GM20431 (cell line): Measurements from ENCODE around the gene ATP11A.

Experiments used
- in situ Hi-C: fragments of 300-500 bp; cut with MseI, MboI; formaldehyde crosslinking; loops from one replicate; pipeline ENCODE4 v1.15.0; 2020; ENCODE audit warnings: low sequenced_read_pairs; ENCODE audit not compliant: unreplicated experiment

Gene ATP11A

GRCh38 chr13:112689303-112690245 lies at the start of gene ATP11A:
TSS of gene ATP11A (plus strand) at chr13:112690038. CDS start at chr13:112690417, 379 bp downstream.
- in situ Hi-C loops, result no loop called here

GRCh38 chr13:112641456-112642089 lies 48.3 kb upstream of the ATP11A start:
- in situ Hi-C loops, result no loop called here

GRCh38 chr13:112642090-112642460 lies 47.8 kb upstream of the ATP11A start:
- in situ Hi-C loops, result no loop called here

GRCh38 chr13:112643759-112644459 lies 45.9 kb upstream of the ATP11A start:
- in situ Hi-C loops, result no loop called here

- in situ Hi-C loops, result no loop called here
Measured at GRCh38 chr13:112645327-112645914, 44.4 kb upstream of the ATP11A start.

GRCh38 chr13:112647256-112647655 lies 42.6 kb upstream of the ATP11A start:
- in situ Hi-C loops, result no loop called here

GRCh38 chr13:112648101-112648500 lies 41.7 kb upstream of the ATP11A start:
- in situ Hi-C loops, result no loop called here

DNA sequence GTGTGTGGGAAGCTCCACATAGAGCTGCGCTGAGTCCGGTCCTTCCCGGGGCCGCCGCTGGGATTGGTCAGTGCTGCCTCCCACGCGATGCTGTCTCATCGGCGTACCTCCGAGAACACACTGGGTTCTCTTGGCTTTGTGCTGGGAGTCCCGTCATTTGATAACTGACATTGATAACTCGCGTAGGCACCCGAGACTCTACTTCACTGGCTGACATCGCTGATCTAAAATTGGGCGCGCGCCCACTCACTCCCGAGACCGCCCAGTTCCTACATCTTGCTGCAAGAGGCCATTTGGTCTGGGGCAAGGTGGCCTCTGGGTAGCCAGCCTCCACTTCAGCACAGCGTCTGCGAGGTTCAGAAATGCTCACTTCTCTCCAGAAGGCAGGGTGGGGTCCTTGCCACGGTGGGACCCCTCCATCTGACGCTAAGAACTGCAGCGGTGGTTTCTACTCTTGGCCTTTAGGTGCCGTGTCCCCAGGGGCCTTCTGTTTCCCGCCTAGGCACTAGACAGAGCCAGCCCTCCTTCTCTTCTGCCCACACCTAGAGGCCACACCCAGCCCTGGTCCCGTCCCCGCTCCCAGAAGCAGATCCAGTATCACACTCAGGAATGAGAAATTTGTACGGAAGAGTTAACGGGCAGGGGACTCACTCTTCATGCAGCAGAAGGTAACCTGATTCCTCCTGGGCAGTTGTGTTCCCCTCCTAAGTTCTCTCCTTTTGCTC lies 40.7 kb upstream of the ATP11A start:
- in situ Hi-C loops, result no loop called here

GRCh38 chr13:112651311-112651710 lies 38.5 kb upstream of the ATP11A start:
- in situ Hi-C loops, result no loop called here

DNA sequence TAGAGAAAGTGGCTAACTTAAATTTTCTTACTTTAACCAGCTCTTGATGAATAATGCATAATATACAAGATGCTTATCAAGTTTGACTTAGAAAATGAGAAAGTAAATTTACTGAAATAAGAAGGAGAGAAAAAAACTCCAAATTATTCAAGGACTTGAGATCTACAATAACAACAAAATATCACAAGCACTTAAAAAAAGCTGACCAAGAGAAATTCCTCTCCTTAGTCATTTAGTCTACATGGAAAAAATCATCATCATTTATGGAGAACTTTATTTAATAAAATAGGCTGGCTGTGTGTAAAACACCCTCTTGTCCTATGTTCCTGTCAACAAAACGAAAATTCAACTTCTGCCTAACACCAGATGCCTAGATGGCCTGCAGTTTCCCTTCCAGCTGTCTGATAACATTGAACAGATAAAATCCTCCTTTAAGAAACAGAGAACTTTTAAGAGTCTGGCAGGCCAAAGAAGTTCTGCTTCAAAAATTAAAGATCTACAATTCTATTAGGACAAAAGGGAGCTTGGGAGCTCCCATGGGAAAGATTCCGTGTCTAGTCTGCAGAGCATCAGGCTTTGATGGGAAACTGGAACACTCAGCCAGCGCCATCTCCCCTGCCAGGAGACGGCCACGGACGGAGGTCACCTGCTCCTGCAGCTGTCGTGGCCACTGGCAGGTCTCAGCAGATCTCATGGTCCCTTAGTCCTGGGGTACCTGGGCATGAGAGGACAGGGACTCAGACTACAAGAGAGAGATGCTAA lies 37.9 kb upstream of the ATP11A start:
- in situ Hi-C loops, result no loop called here

- in situ Hi-C loops, result no loop called here
Measured at GRCh38 chr13:112652512-112653070, 37.2 kb upstream of the ATP11A start.

DNA sequence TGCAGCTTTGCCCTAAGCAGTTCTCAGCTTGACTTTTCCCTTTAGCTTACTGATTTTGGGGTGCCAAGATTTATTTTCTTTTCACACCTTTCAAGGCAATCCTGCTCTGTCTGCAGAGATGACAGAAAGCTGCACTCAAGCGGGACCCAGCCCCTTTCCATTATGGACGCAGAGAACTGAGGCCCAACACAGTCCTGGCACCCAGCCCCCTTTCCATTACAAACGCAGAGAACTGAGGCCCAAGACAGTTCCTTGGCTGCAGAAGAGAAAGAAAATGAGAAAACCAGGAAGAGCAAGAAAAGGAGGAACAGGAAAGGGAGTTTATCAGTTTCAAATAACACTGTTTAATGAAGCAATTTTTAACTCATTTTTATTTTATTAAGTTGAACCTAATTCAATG lies 36.8 kb upstream of the ATP11A start:
- in situ Hi-C loops, result no loop called here

DNA sequence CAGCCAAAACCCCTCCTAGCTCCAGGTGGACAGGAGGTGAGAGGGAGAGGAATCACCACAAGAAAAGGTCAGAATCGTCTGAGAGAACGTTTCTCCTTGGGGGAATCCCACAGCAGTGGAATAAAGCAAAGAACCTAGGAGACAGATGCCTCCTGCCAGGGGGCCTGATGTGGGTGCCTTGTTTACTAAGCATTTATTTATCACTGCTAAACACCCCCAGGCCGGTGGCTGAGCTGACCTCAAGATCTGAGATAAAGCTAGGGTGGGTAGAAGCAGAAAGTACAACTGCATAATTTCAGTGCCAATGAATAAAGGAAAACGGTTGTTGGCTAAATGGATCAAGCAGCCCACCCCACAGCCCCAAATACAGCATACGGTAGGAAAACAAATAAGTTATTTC lies 33.9 kb upstream of the ATP11A start:
- in situ Hi-C loops, result no loop called here

DNA sequence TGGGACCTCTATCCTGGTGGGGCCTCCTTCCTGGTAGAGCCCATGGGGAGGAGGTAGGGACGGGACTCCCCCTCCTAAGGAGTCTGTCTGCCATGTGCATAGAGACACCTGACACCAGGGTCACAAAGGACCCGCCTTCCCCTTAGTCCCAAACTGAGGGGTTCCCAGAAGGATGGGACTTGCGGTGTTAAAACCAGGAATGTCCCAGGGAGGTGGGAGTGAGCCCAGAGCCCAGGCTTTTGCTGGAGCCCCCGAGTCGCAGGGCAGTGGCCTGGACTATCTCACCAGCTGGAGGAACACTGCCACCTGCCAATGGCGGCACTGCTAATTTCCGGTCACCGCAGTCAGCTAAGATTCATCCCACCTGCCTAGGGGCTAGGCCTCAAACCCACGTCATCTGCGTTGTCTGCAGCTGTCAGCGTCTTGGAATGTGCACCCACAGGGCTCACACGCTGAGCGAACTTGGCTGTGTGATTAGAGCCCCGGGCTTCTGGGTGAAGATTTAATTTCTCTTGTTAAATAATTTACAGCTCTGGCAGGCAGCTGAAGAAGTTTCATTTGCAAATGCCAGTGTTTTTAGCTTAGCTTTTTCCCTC lies 31.9 kb upstream of the ATP11A start:
- in situ Hi-C loops, result no loop called here

DNA sequence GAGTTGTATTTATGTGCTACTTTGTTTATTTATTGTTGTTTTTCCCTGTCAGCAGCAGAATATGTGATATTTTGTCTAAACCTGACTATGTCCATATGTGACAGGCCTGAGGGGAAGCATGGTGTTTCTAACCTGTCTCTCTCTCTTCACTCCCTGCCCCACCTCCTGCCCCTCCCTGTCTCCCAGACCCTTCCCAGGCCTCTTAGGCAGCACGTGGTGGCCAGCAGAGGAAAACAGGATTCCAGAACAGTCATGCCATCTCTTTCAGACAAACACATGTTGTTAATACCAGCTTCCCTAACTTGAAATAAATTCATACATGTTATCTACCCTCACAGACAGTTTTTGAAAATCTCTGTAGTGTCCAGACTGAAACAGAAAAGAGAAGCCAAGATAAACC lies 31.0 kb upstream of the ATP11A start:
- in situ Hi-C loops, result no loop called here

- in situ Hi-C loops, result no loop called here
Measured at GRCh38 chr13:112661291-112661690, 28.5 kb upstream of the ATP11A start.

GRCh38 chr13:112664501-112665203 lies 25.2 kb upstream of the ATP11A start:
- in situ Hi-C loops, result no loop called here

GRCh38 chr13:112668924-112669323 lies 20.9 kb upstream of the ATP11A start:
- in situ Hi-C loops, result no loop called here
